Fibroblast of mammary gland (primary cell): ENCODE data around the gene GRB10.
A peak's percentile ranks its signal among the peaks of the same experiment; 100 is the strongest.

ENCODE experiments used
- DNase-seq: peaks from one replicate; pipeline ENCODE4 v3.0.0-alpha.2; 2010; ENCODE audit warnings: low read depth
- H3K4me3 ChIP-seq: 2 replicates; pipeline ENCODE4 v1.5.1; 2011; ENCODE audit warnings: low read depth, mild to moderate bottlenecking, low read length, moderate library complexity; ENCODE audit not compliant: control insufficient read depth
- CTCF ChIP-seq: conservative IDR thresholded peaks from 2 replicates; pipeline ENCODE4 v1.5.1; 2011; ENCODE audit warnings: low read depth, low read length, inconsistent platforms; ENCODE audit not compliant: control insufficient read depth, insufficient read depth

Gene GRB10

GRCh38 chr7:50665403-50666123 lies 117.1 kb downstream of the GRB10 start:
- H3K4me3 ChIP-seq, result no peak overlapping the region
- peak; percentile 89 for DNase-seq
- TF ChIP-seq CTCF, result no peak

DNA sequence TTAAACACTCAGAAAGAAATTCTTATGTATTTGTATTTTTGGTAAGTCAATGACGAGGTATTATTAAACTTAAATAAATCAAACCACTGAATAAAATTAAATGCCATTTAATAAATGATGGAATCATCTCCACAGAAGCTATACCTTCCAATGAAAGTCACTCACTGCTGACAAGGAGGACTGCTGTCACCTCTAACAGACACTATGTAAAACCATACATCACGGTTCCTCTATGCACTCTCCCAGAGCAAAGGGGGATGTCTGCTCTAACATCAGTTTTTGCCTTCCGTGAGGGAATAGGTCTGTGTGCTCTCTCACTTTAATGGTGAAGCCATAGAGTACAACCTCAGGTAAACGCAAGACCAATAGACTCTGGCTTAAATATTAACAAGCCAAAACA lies 117.8 kb downstream of the GRB10 start:
- DNase-seq, result no peak
- no peak overlapping the region for H3K4me3 ChIP-seq
- TF ChIP-seq CTCF, result no peak

- no peak overlapping the region for H3K4me3 ChIP-seq
- DNase-seq, result peak; percentile 84
- TF ChIP-seq CTCF, result no peak
Measured at GRCh38 chr7:50664461-50664922, 118.2 kb downstream of the GRB10 start.

DNA sequence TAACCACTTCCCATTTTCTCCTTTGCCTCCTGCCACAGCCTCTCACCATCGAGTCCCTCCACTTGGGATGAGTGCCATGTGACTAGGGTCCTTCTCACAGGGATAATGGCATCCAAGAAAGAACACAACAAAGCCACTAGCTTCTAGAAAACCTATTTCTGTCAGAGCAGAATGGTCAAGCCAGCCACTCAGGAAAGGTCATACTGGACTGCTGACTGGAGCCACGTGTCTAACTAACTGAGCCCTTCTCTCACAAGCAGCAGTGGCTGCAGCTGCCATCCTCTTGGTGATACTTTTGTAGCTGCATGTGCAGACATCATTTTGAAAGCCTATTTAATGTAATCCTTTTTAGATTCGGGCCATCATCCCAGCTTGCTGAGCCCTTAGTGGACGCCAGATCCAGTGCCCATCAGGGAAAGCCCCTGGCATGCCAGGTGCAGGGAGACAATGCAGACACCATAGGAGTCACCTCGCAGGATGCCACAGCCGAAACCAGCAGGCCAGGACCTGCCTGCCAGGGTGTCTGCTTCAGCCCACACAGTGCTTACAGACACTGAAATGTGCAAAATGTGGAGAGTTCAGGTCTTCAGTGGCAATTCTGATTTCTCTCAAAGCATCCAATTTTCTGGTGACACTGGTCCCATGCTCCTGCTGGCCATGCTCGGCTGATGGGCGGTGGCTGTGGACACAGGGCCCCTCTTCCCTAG lies 119.1 kb downstream of the GRB10 start:
- no peak for DNase-seq
- no peak overlapping the region for H3K4me3 ChIP-seq
- TF ChIP-seq CTCF, result no peak

DNA sequence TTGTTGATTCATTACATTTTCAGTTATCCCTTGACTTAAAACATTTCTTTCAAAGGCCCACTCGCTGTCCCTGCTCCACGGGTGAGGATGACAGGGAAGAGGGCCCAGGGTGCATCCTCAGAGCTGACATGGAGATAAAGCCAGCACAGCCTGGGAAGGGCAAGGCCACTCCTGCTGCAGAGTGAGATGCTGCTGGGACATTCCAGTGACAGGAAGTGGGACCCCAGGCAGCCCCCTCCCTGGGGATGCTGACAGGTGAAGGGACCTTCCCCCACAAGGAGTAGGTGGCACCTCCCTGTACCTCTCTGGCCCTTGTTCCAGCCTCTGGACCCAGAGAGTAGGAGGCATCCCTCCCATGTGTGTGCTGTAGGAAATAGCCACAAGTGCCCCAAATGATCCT lies 119.7 kb downstream of the GRB10 start:
- no peak for TF ChIP-seq CTCF
- DNase-seq, result no peak
- H3K4me3 ChIP-seq, result no peak overlapping the region

GRCh38 chr7:50662041-50662694 lies 120.5 kb downstream of the GRB10 start:
- DNase-seq, result no peak
- TF ChIP-seq CTCF, result no peak
- no peak overlapping the region for H3K4me3 ChIP-seq
